H1 (cell line): ENCODE results near the gene ZNF385D. TPM values are rescaled to one million over a fixed set of nuclear protein-coding genes. Genes with fewer than 3 reads are reported as not detected.

Source experiments
- CTCF ChIA-PET: fragments of 300-600 bp; sonication (Branson Sonifier 250); formaldehyde crosslinking; loops from one replicate; lab custom pipeline; 2021; ENCODE audit not compliant: partially characterized antibody; lab: Charles Lee
- POLR2A ChIA-PET: fragments of 300-600 bp; sonication (Branson Sonifier 250); formaldehyde crosslinking; loops from one replicate; lab custom pipeline; 2021; ENCODE audit warnings: inconsistent platforms; ENCODE audit not compliant: partially characterized antibody; lab: Charles Lee
- DNase-seq, 2 experiments: peaks; one replicate each; pipeline versions ENCODE4 v3.0.0 to v3.0.0-alpha.2; 2010 to 2022; ENCODE audit warnings: low spot score in 2 of 2, low read depth in 1 of 2, mixed read lengths in 1 of 2
- FAIRE-seq: peaks from 2 replicates; lab custom pipeline; 2011; peaks lifted over from hg19 to GRCh38; lab: Jason Lieb, UNC
- H2AFZ ChIP-seq: 2 replicates; pipeline ENCODE4 v1.8.1; 2012; ENCODE audit warnings: low read length, inconsistent platforms
- H2AK5ac ChIP-seq: 2 replicates; pipeline ENCODE4 v1.6.1; 2013; ENCODE audit warnings: low read depth, low read length
- H2BK120ac ChIP-seq: replicated peaks from 2 replicates; pipeline ENCODE3; 2013; ENCODE audit warnings: low read depth, low read length, inconsistent platforms
- H2BK12ac ChIP-seq: 2 replicates; pipeline ENCODE4 v1.6.1; 2013; ENCODE audit warnings: low read depth, low read length
- H2BK15ac ChIP-seq: 2 replicates; pipeline ENCODE4 v1.6.1; 2013; ENCODE audit warnings: low read length
- H2BK20ac ChIP-seq: 2 replicates; pipeline ENCODE4 v1.6.1; 2013; ENCODE audit warnings: low read length
- H2BK5ac ChIP-seq: 2 replicates; pipeline ENCODE4 v1.6.1; 2013; ENCODE audit warnings: low read depth, low read length
- H3K14ac ChIP-seq: 2 replicates; pipeline ENCODE4 v1.6.1; 2013; ENCODE audit warnings: inconsistent platforms; ENCODE audit not compliant: insufficient read length
- H3K18ac ChIP-seq: 2 replicates; pipeline ENCODE4 v1.6.1; 2013; ENCODE audit warnings: low read length; ENCODE audit errors: extremely low read depth
- H3K23ac ChIP-seq: 2 replicates; pipeline ENCODE4 v1.6.1; 2013; ENCODE audit warnings: inconsistent platforms; ENCODE audit not compliant: insufficient read length
- H3K23me2 ChIP-seq: 2 replicates; pipeline ENCODE4 v1.6.1; 2013; ENCODE audit warnings: low read depth, low read length
- H3K27ac ChIP-seq: 2 replicates; pipeline ENCODE4 v1.6.1; 2011; ENCODE audit warnings: low read depth, low read length, inconsistent platforms
- H3K27me3 ChIP-seq, 4 experiments: replicated peaks in 1 of 4; 1 replicate in 1 of 4; 2 replicates in 3 of 4; pipeline versions ENCODE4 v1.6.1 to v1.8.1; 2011 to 2013; ENCODE audit warnings: low read length in 3 of 4, mild to moderate bottlenecking in 3 of 4, inconsistent platforms in 2 of 4, mixed read lengths in 2 of 4, moderate library complexity in 1 of 4; ENCODE audit not compliant: control insufficient read depth in 3 of 4, insufficient read depth in 3 of 4; ENCODE audit errors: extremely low read depth in 1 of 4
- H3K36me3 ChIP-seq, 4 experiments: 2 replicates each; pipeline versions ENCODE4 v1.6.1 to v1.8.1; 2011 to 2013; ENCODE audit warnings: mild to moderate bottlenecking in 4 of 4, low read length in 3 of 4, moderate library complexity in 2 of 4, control low read depth in 1 of 4, inconsistent platforms in 1 of 4; ENCODE audit not compliant: insufficient read depth in 4 of 4, control insufficient read depth in 2 of 4
- H3K4ac ChIP-seq: replicated peaks from 2 replicates; pipeline ENCODE3; 2013; ENCODE audit warnings: low read length, low read depth, mixed read lengths, inconsistent platforms; ENCODE audit not compliant: insufficient read length
- H3K4me1 ChIP-seq, 4 experiments: replicated peaks in 1 of 4; 1 replicate in 1 of 4; 2 replicates in 3 of 4; pipeline versions ENCODE4 v1.6.1 to v1.8.1; 2011 to 2013; ENCODE audit warnings: low read length in 3 of 4, inconsistent platforms in 2 of 4, mixed read lengths in 1 of 4; ENCODE audit not compliant: insufficient read depth in 4 of 4, control insufficient read depth in 3 of 4
- H3K4me2 ChIP-seq, 2 experiments: 2 replicates each; pipeline versions ENCODE4 v1.6.1 to v1.8.1; 2011 to 2013; ENCODE audit warnings: low read depth in 2 of 2, low read length in 2 of 2, control low read depth in 1 of 2, inconsistent platforms in 1 of 2, mild to moderate bottlenecking in 1 of 2; ENCODE audit not compliant: insufficient read depth in 1 of 2
- H3K4me3 ChIP-seq, 4 experiments: fragments of 200-600, 300-600 bp in 1 of 4; sonication (generic), shearing (Covaris generic), sonication (Bioruptor Twin) in 1 of 4; 2 replicates each; pipeline versions ENCODE4 v1.5.1 to v1.8.1; 2011 to 2016; ENCODE audit warnings: low read length in 4 of 4, low read depth in 3 of 4, control low read depth in 2 of 4, inconsistent platforms in 2 of 4, mild to moderate bottlenecking in 2 of 4, mixed read lengths in 1 of 4, moderate library complexity in 1 of 4; ENCODE audit not compliant: insufficient read depth in 2 of 4; ENCODE audit errors: extremely low read depth in 1 of 4
- H3K56ac ChIP-seq: replicated peaks from 2 replicates; pipeline ENCODE3; 2013; ENCODE audit warnings: low read depth, mild to moderate bottlenecking, mixed read lengths, low read length, inconsistent platforms; ENCODE audit not compliant: insufficient read length
- H3K79me1 ChIP-seq: 2 replicates; pipeline ENCODE4 v1.6.1; 2013; ENCODE audit warnings: low read depth, low read length, control low read depth
- H3K79me2 ChIP-seq, 2 experiments: 2 replicates each; pipeline versions ENCODE4 v1.6.1 to v1.8.1; 2012 to 2013; ENCODE audit warnings: low read length in 2 of 2, mild to moderate bottlenecking in 2 of 2, inconsistent platforms in 1 of 2; ENCODE audit not compliant: insufficient read depth in 2 of 2, control insufficient read depth in 1 of 2
- H3K9ac ChIP-seq, 4 experiments: replicated peaks in 1 of 4; 1 replicate in 1 of 4; 2 replicates in 3 of 4; pipeline versions ENCODE4 v1.6.1 to v1.8.1; 2011 to 2013; ENCODE audit warnings: low read depth in 3 of 4, low read length in 3 of 4, control low read depth in 2 of 4, mild to moderate bottlenecking in 2 of 4, moderate library complexity in 2 of 4, inconsistent platforms in 1 of 4; ENCODE audit errors: extremely low read depth in 1 of 4
- H3K9me3 ChIP-seq, 2 experiments: 2 replicates each; pipeline versions ENCODE4 v1.6.1 to v1.8.1; 2012 to 2013; ENCODE audit warnings: mild to moderate bottlenecking in 2 of 2, moderate library complexity in 2 of 2, control low read depth in 1 of 2, inconsistent platforms in 1 of 2, low read depth in 1 of 2, low read length in 1 of 2, mixed read lengths in 1 of 2; ENCODE audit not compliant: insufficient read depth in 2 of 2
- H4K20me1 ChIP-seq, 2 experiments: replicated peaks in 1 of 2; 2 replicates each; pipeline versions ENCODE3 to v1.8.1; 2011 to 2013; ENCODE audit warnings: inconsistent platforms in 2 of 2, low read length in 2 of 2, mild to moderate bottlenecking in 1 of 2; ENCODE audit not compliant: insufficient read depth in 2 of 2, control insufficient read depth in 1 of 2
- H4K5ac ChIP-seq: 2 replicates; pipeline ENCODE4 v1.6.1; 2013; ENCODE audit warnings: low read length, low read depth, mixed read lengths, inconsistent platforms; ENCODE audit not compliant: insufficient read length
- H4K8ac ChIP-seq: 2 replicates; pipeline ENCODE4 v1.8.0; 2013; ENCODE audit warnings: mild to moderate bottlenecking, moderate library complexity, low read length, inconsistent platforms; ENCODE audit not compliant: insufficient read depth; ENCODE audit errors: extremely low read depth
- H4K91ac ChIP-seq: replicated peaks from 2 replicates; pipeline ENCODE3; 2013; ENCODE audit warnings: low read length, mixed read lengths, inconsistent platforms; ENCODE audit not compliant: insufficient read length
- FOSL1 ChIP-seq: IDR thresholded peaks from 2 replicates; pipeline ENCODE4 v1.6.1; 2011; ENCODE audit warnings: mild to moderate bottlenecking, low read depth, low read length, moderate library complexity; ENCODE audit not compliant: insufficient read depth
- JUND ChIP-seq: IDR thresholded peaks from 2 replicates; pipeline ENCODE4 v1.6.1; 2011; ENCODE audit warnings: mild to moderate bottlenecking, improper control_type of control experiment, low read length
- SIN3A ChIP-seq, 2 experiments: IDR thresholded peaks in 1 of 2; conservative IDR thresholded peaks in 1 of 2; 2 replicates each; pipeline ENCODE4 v1.6.1; 2011 to 2012; ENCODE audit warnings: low read length in 2 of 2, improper control_type of control experiment in 1 of 2, low read depth in 1 of 2, mild to moderate bottlenecking in 1 of 2
- WGBS, 2 experiments: shearing (Covaris generic) in 1 of 2; methylation state at CpG; one replicate each; pipeline versions ENCODE4 v1.1.6 to v1.1.7; 2013 to 2015; ENCODE audit warnings: low lambda C conversion rate in 2 of 2, mixed read lengths in 2 of 2, inconsistent platforms in 1 of 2, low coverage in 1 of 2, missing lambda C conversion rate in 1 of 2; ENCODE audit not compliant: insufficient replicate concordance in 2 of 2, insufficient coverage in 1 of 2, insufficient read length in 1 of 2; ENCODE audit errors: extremely low coverage in 1 of 2, missing lambda C conversion rate in 1 of 2; 5-methylcytosine and 5-hydroxymethylcytosine counted together
- polyA plus RNA-seq, 7 experiments: library from polyadenylated mRNA; depleted of rRNA in 3 of 7; stranded (reverse) in 5 of 7; unstranded in 2 of 7; fragments of >200 nt in 5 of 7; fragments of 200-250 nt in 2 of 7; gene quantifications; 1 replicate in 5 of 7; 2 replicates in 1 of 7; 4 replicates in 1 of 7; pipeline versions ENCODE4 v1.2.1 to v1.2.3, GENCODE V29; 2011 to 2013; ENCODE audit warnings: missing spikeins in 2 of 7, mixed read lengths in 2 of 7
- total RNA-seq: library from RNA; stranded (reverse); fragmentation: NEBNext Ultra II Directional; extraction: Animal tissue kit (Norgen Biotek cat#: 25700); gene quantifications from 2 replicates; pipeline ENCODE4 v1.2.1, GENCODE V29; 2021

Gene ZNF385D
- total and polyA plus RNA-seq, 2 of the 8 experiments (the other 6 are each of a cell fraction or from before 2014, with no cell fraction given): 5.9 to 10.8 TPM

- H3K4me1 ChIP-seq: no peaks in the 10 kb centered on the region
- no peaks in the 10 kb centered on the region; the same call in 1 of the 2 replicates for H3K23me2 ChIP-seq
- H3K9ac ChIP-seq: no peak overlapping the region
- no peaks in the 10 kb centered on the region for H4K20me1 ChIP-seq
- H3K23ac ChIP-seq: no peak overlapping the region
- no peak overlapping the region for H4K8ac ChIP-seq
- H3K27me3 ChIP-seq: no peaks in the 10 kb centered on the region
- H3K14ac ChIP-seq: no peak overlapping the region
- no peak overlapping the region for H3K27ac ChIP-seq
- no peak overlapping the region for H3K4ac ChIP-seq
- H3K79me1 ChIP-seq: no peaks in the 10 kb centered on the region
- no peak overlapping the region for H3K18ac ChIP-seq
- H2BK120ac ChIP-seq: no peak overlapping the region
- no peak overlapping the region for H2BK12ac ChIP-seq
- no peak overlapping the region for H3K4me2 ChIP-seq
- TF ChIP-seq FOSL1 (no peak), JUND (no peak), SIN3A (conservative IDR thresholded peaks at IDR 0.05 in 1 of 2, IDR thresholded peaks at IDR 0.05 in 1 of 2; ENCODE audit: low read depth in 1 of 2, low read length in 2 of 2) (no peak)
- TF ChIP-seq, all 59 proteins: peak for 0
- Histone ChIP-seq H3K4me3 (no peak overlapping the region), H3K36me3 (no peaks in the 10 kb centered on the region), H2AFZ (no peak overlapping the region), H3K79me2 (no peaks in the 10 kb centered on the region), H2BK15ac (no peak overlapping the region), H2AK5ac (no peak overlapping the region), H3K9me3 (no peaks in the 10 kb centered on the region), H2BK20ac (no peak overlapping the region), H4K91ac (no peak overlapping the region), H4K5ac (no peak overlapping the region), H3K56ac (no peak overlapping the region), H2BK5ac (no peak overlapping the region)
- 100% methylated on average over 1 of the region's 1 CpG; no CpG with 5 or more reads in 1 of the 2 experiments for WGBS, 2 experiments
- no peak for DNase-seq
- ChIA-PET CTCF (interaction anchor here (0.8 kb wide), 1 partner anchor 295 kb away, joined by 3 read pairs; no protein-coding TSS in a partner anchor), POLR2A (no interaction called here)
- FAIRE-seq: no peak
Observed at GRCh38 chr3:21778715-21779114, 27.7 kb upstream of the ZNF385D start.
